IMR-90 (cell line): ENCODE results near the gene ENPP7. TPM values are rescaled to one million over a fixed set of nuclear protein-coding genes. Genes with fewer than 3 reads are reported as not detected.

Experiments used
- ATAC-seq: fragments of 200-7000 bp; cut with Tn5 transposase; 2 replicates; pipeline ENCODE4 v1.9.1; 2020; ENCODE audit warnings: low read depth, mild to moderate bottlenecking, moderate library complexity
- BruUV-seq: library from RNA; stranded (reverse); fragments of 400-500 nt; replicated peaks from 2 replicates; lab custom pipeline; 2021; lab: Mats Ljungman, UMichigan
- CTCF ChIA-PET: fragments of 300-600 bp; formaldehyde crosslinking; extraction: SDS; loops from one replicate; lab custom pipeline; 2021; ENCODE audit warnings: antibody characterized with exemption; lab: Yijun Ruan, JAX
- POLR2A ChIA-PET: fragments of 300-600 bp; sonication (Branson Sonifier 250); formaldehyde crosslinking; loops from one replicate; lab custom pipeline; 2022; ENCODE audit warnings: antibody characterized with exemption; ENCODE audit not compliant: unreplicated experiment; lab: Charles Lee
- DNase-seq: peaks from one replicate; pipeline ENCODE4 v3.0.0; 2013
- H2AFZ ChIP-seq: replicated peaks from 2 replicates; pipeline ENCODE3; 2013; ENCODE audit warnings: low read length, mild to moderate bottlenecking; ENCODE audit not compliant: poor library complexity
- H2AK5ac ChIP-seq: 2 replicates; pipeline ENCODE4 v1.6.1; 2013; ENCODE audit warnings: low read depth, low read length, inconsistent platforms
- H2AK9ac ChIP-seq: replicated peaks from 2 replicates; pipeline ENCODE3; 2013; ENCODE audit warnings: mild to moderate bottlenecking, low read depth, low read length, moderate library complexity; ENCODE audit not compliant: poor library complexity
- H2BK120ac ChIP-seq: 2 replicates; pipeline ENCODE4 v1.6.1; 2013; ENCODE audit warnings: low read depth, low read length, inconsistent platforms
- H2BK15ac ChIP-seq: 3 replicates; pipeline ENCODE4 v1.6.1; 2013; ENCODE audit warnings: low read depth, low read length, inconsistent platforms
- H2BK20ac ChIP-seq: 2 replicates; pipeline ENCODE4 v1.6.1; 2013; ENCODE audit warnings: low read depth, mild to moderate bottlenecking, inconsistent platforms, low read length, moderate library complexity
- H2BK5ac ChIP-seq: 2 replicates; pipeline ENCODE4 v1.6.1; 2013; ENCODE audit warnings: mild to moderate bottlenecking, low read depth, low read length, inconsistent platforms; ENCODE audit not compliant: poor library complexity, severe bottlenecking
- H3K14ac ChIP-seq: replicated peaks from 2 replicates; pipeline ENCODE4 v1.6.1; 2013; ENCODE audit warnings: low read depth, low read length, inconsistent platforms
- H3K18ac ChIP-seq: 2 replicates; pipeline ENCODE4 v1.6.1; 2013; ENCODE audit warnings: low read depth, low read length, control low read depth
- H3K23ac ChIP-seq: 2 replicates; pipeline ENCODE4 v1.6.1; 2013; ENCODE audit warnings: low read depth, low read length, inconsistent platforms
- H3K27ac ChIP-seq: 2 replicates; pipeline ENCODE4 v1.5.1; 2013; ENCODE audit warnings: mild to moderate bottlenecking, control low read depth, low read length; ENCODE audit not compliant: insufficient read depth
- H3K27me3 ChIP-seq: 2 replicates; pipeline ENCODE4 v1.6.1; 2013; ENCODE audit warnings: low read length; ENCODE audit not compliant: control insufficient read depth, insufficient read depth
- H3K36me3 ChIP-seq: 2 replicates; pipeline ENCODE4 v1.6.1; 2013; ENCODE audit warnings: low read length, mixed read lengths; ENCODE audit not compliant: control insufficient read depth, insufficient read depth
- H3K4ac ChIP-seq: 2 replicates; pipeline ENCODE4 v1.6.1; 2013; ENCODE audit warnings: low read depth, low read length, inconsistent platforms
- H3K4me1 ChIP-seq: 2 replicates; pipeline ENCODE4 v1.6.1; 2013; ENCODE audit warnings: low read length, mixed read lengths; ENCODE audit not compliant: control insufficient read depth, insufficient read depth
- H3K4me2 ChIP-seq: 2 replicates; pipeline ENCODE4 v1.6.1; 2013; ENCODE audit warnings: low read depth, mild to moderate bottlenecking, control low read depth, low read length, moderate library complexity
- H3K4me3 ChIP-seq: 2 replicates; pipeline ENCODE4 v1.5.1; 2013; ENCODE audit warnings: low read depth, mild to moderate bottlenecking, control low read depth, low read length, moderate library complexity; ENCODE audit not compliant: insufficient read depth
- H3K56ac ChIP-seq: 2 replicates; pipeline ENCODE4 v1.6.1; 2013; ENCODE audit warnings: low read length, inconsistent platforms; ENCODE audit not compliant: insufficient read depth; ENCODE audit errors: extremely low read depth
- H3K79me1 ChIP-seq, 2 experiments: 2 replicates each; pipeline ENCODE4 v1.6.1; 2013; ENCODE audit warnings: low read length in 2 of 2, inconsistent platforms in 1 of 2, low read depth in 1 of 2
- H3K9ac ChIP-seq: 2 replicates; pipeline ENCODE4 v1.6.1; 2013; ENCODE audit warnings: low read depth, low read length, control low read depth
- H3K9me1 ChIP-seq: 2 replicates; pipeline ENCODE4 v1.6.1; 2013; ENCODE audit warnings: low read length, inconsistent platforms; ENCODE audit not compliant: insufficient read depth
- H3K9me3 ChIP-seq: 2 replicates; pipeline ENCODE4 v1.6.1; 2013; ENCODE audit warnings: low read length; ENCODE audit not compliant: control insufficient read depth, insufficient read depth
- H4K20me1 ChIP-seq: 2 replicates; pipeline ENCODE4 v1.6.1; 2013; ENCODE audit warnings: low read length, inconsistent platforms; ENCODE audit not compliant: insufficient read depth
- H4K5ac ChIP-seq: 2 replicates; pipeline ENCODE4 v1.6.1; 2013; ENCODE audit warnings: mild to moderate bottlenecking, low read depth, low read length, control low read depth
- H4K8ac ChIP-seq, 2 experiments: 2 replicates each; pipeline ENCODE4 v1.6.1; 2013; ENCODE audit warnings: low read depth in 2 of 2, low read length in 2 of 2, control low read depth in 1 of 2, inconsistent platforms in 1 of 2
- H4K91ac ChIP-seq: 2 replicates; pipeline ENCODE4 v1.6.1; 2013; ENCODE audit warnings: low read depth, low read length, inconsistent platforms; ENCODE audit not compliant: insufficient read depth
- BHLHE40 ChIP-seq: fragments of 150-350 bp; IDR thresholded peaks from 2 replicates; pipeline ENCODE4 v1.6.1; 2016; ENCODE audit warnings: mild to moderate bottlenecking, low read depth, low read length
- CEBPB ChIP-seq: IDR thresholded peaks from 2 replicates; pipeline ENCODE4 v1.6.1; 2012; ENCODE audit warnings: low read depth, low read length, improper control_type of control experiment
- CHD1 ChIP-seq: IDR thresholded peaks from 2 replicates; pipeline ENCODE4 v1.6.1; 2012; ENCODE audit warnings: low read depth, low read length, improper control_type of control experiment
- CTCF ChIP-seq: conservative IDR thresholded peaks from 2 replicates; pipeline ENCODE4 v1.5.1; 2012; ENCODE audit warnings: mild to moderate bottlenecking, low read depth, low read length, improper control_type of control experiment
- FOS ChIP-seq: fragments of 150-350 bp; IDR thresholded peaks from 2 replicates; pipeline ENCODE4 v1.6.1; 2016; ENCODE audit warnings: low read depth, low read length
- RAD21 ChIP-seq: IDR thresholded peaks from 2 replicates; pipeline ENCODE4 v1.6.1; 2012; ENCODE audit warnings: low read length, improper control_type of control experiment
- RFX5 ChIP-seq: IDR thresholded peaks from 2 replicates; pipeline ENCODE4 v1.8.0; 2012; ENCODE audit warnings: low read depth, mild to moderate bottlenecking, low read length, moderate library complexity
- SMC3 ChIP-seq: fragments of 150-350 bp; IDR thresholded peaks from 2 replicates; pipeline ENCODE4 v1.6.1; 2016; ENCODE audit warnings: low read depth, mild to moderate bottlenecking, antibody characterized with exemption, low read length, moderate library complexity
- USF2 ChIP-seq: fragments of 150-350 bp; IDR thresholded peaks from 2 replicates; pipeline ENCODE4 v1.6.1; 2017; ENCODE audit warnings: mild to moderate bottlenecking, antibody characterized with exemption, low read length, low read depth
- WGBS, 2 experiments: methylation state at CpG; one replicate each; pipeline versions ENCODE4 v1.1.5 to v1.1.7; 2013; ENCODE audit warnings: missing lambda C conversion rate in 2 of 2; ENCODE audit not compliant: insufficient read length in 1 of 2; ENCODE audit errors: extremely low coverage in 2 of 2; 5-methylcytosine and 5-hydroxymethylcytosine counted together
- dilution Hi-C: fragments of 300-500 bp; cut with HindIII; formaldehyde crosslinking; loops from one replicate; pipeline ENCODE4 v1.14.3; 2018; ENCODE audit warnings: low sequenced_read_pairs; ENCODE audit not compliant: unreplicated experiment
- in situ Hi-C: fragments of 300-500 bp; cut with MboI; formaldehyde crosslinking; loops from 3 replicates; pipeline ENCODE4 v1.14.3; 2019; ENCODE audit warnings: low sequenced_read_pairs, inconsistent platforms, mixed read lengths
- intact Hi-C: fragments of 100-400 bp; cut with micrococcal nuclease; formaldehyde crosslinking; loops from 2 replicates; pipeline ENCODE4 v1.10.0; 2022
- polyA plus RNA-seq, 3 experiments: library from polyadenylated mRNA; depleted of rRNA; stranded (reverse); fragments of >200 nt; gene quantifications; 2 replicates each; pipeline ENCODE4 v1.2.3, GENCODE V29; 2012; ENCODE audit warnings: low replicate concordance in 1 of 3
- total RNA-seq: library from RNA; depleted of rRNA; stranded (reverse); fragments of >200 nt; gene quantifications from 2 replicates; pipeline ENCODE4 v1.2.3, GENCODE V29; 2012
- TF ChIP-seq, protein P1 (sequence below): fragments of 150-350 bp; IDR thresholded peaks from 2 replicates; pipeline ENCODE4 v1.6.1; 2016; ENCODE audit warnings: low read depth, mild to moderate bottlenecking, low read length, moderate library complexity, borderline replicate concordance

ENPP7 gene
- total and polyA plus RNA-seq, 2 of the 4 experiments (the other 2 are of a cell fraction) = not detected

GRCh38 chr17:79715943-79716797 is 14.6 kb upstream of the ENPP7 start (continued):
- no peak for TF ChIP-seq BHLHE40

GRCh38 chr17:79720705-79721292 is 9.9 kb upstream of the ENPP7 start:
- Histone ChIP-seq H2BK20ac (no peak overlapping the region), H2BK5ac (no peak overlapping the region), H3K79me1 (no peaks in the 10 kb centered on the region), H2BK15ac (no peak overlapping the region), H3K4me1 (no peaks in the 10 kb centered on the region), H3K4me2 (no peak overlapping the region), H3K9ac (no peak overlapping the region), H4K91ac (no peak overlapping the region), H4K5ac (no peak overlapping the region), H3K14ac (no peak overlapping the region), H3K18ac (no peak overlapping the region), H2AK9ac (no peak overlapping the region), H2AK5ac (no peak overlapping the region), H4K8ac (no peak overlapping the region), H3K4me3 (no peak overlapping the region), H3K23ac (no peak overlapping the region), H3K27ac (no peak overlapping the region), H3K36me3 (no peaks in the 10 kb centered on the region), H2AFZ (no peak overlapping the region), H2BK120ac (no peak overlapping the region), H3K56ac (no peak overlapping the region), H4K20me1 (no peaks in the 10 kb centered on the region), H3K9me1 (no peaks in the 10 kb centered on the region), H3K27me3 (peaks cover 9% of the 10 kb centered on the region; the same call in 1 of the 2 replicates), H3K9me3 (0 out of 2 replicates have a peak, but pooled peaks cover 2% of the 10 kb centered on the region), H3K4ac (no peak overlapping the region)
- in situ Hi-C loops (loop anchor here (25.0 kb wide), 1 partner anchor 633 kb away; no protein-coding TSS in a partner anchor), dilution Hi-C loops (no loop called here), intact Hi-C loops (no loop called here)
- CTCF ChIA-PET = no interaction called here
- no peak for ATAC-seq
- BruUV-seq = no TSS peak
- no CpG with 5 or more reads among the region's 15 CpGs for WGBS, 2 experiments
- TF ChIP-seq, protein P1, sequence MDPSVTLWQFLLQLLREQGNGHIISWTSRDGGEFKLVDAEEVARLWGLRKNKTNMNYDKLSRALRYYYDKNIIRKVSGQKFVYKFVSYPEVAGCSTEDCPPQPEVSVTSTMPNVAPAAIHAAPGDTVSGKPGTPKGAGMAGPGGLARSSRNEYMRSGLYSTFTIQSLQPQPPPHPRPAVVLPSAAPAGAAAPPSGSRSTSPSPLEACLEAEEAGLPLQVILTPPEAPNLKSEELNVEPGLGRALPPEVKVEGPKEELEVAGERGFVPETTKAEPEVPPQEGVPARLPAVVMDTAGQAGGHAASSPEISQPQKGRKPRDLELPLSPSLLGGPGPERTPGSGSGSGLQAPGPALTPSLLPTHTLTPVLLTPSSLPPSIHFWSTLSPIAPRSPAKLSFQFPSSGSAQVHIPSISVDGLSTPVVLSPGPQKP = no peak
- TF ChIP-seq CTCF (no peak), BHLHE40 (no peak), CEBPB (no peak), SMC3 (no peak), RFX5 (no peak), RAD21 (no peak), USF2 (no peak), CHD1 (no peak), FOS (no peak)
- DNase-seq = no peak
- POLR2A ChIA-PET = no interaction called here
